PFSK-1 (cell line): Measurements from ENCODE around the gene TGM6.

ENCODE experiments used
- FOXP2 ChIP-seq: optimal IDR thresholded peaks from 2 replicates; pipeline ENCODE3; 2011; ENCODE audit warnings: borderline replicate concordance, control low read depth, inconsistent platforms; ENCODE audit not compliant: insufficient read depth; ENCODE audit errors: extremely low read length, extremely low read depth
- POLR2AphosphoS5 ChIP-seq: IDR thresholded peaks from 2 replicates; pipeline ENCODE4 v1.6.1; 2012; ENCODE audit warnings: low read depth, mild to moderate bottlenecking, control low read depth, low read length, moderate library complexity
- SIN3A ChIP-seq: IDR thresholded peaks from 2 replicates; pipeline ENCODE4 v1.6.1; 2012; ENCODE audit warnings: mild to moderate bottlenecking, low read length, moderate library complexity, borderline replicate concordance; ENCODE audit not compliant: insufficient read depth
- TAF1 ChIP-seq: IDR thresholded peaks from 2 replicates; pipeline ENCODE4 v1.6.1; 2012; ENCODE audit warnings: low read length, control low read depth, borderline replicate concordance; ENCODE audit not compliant: insufficient read depth
- TF ChIP-seq, protein P1 (sequence below), 2 experiments: IDR thresholded peaks; 2 replicates each; pipeline versions ENCODE4 v1.6.1 to v1.8.0; 2011 to 2012; ENCODE audit warnings: low read depth in 2 of 2, low read length in 2 of 2, control low read depth in 1 of 2, inconsistent platforms in 1 of 2, mild to moderate bottlenecking in 1 of 2, moderate library complexity in 1 of 2; ENCODE audit not compliant: insufficient read depth in 1 of 2

The TGM6 gene

DNA sequence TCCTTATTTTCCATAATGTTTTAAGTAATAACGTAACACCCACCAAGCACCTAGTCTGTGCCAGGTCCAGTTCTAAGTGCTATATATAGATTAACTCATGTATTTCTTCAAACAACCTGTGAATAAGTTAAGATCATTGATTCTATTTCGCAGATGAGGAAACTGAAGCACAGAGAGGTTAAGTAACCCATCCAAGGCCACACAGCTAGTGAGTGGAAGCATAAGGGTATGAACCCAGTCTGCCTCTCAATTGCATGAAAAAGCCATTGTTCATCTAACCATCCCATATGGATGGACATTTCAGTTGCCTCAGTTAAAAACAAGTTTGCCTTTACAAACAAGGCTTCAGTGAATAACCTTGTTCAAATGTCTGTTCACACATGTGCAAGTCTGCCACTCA is 20.8 kb downstream of the TGM6 start:
- TF ChIP-seq TAF1 (no peak), SIN3A (no peak), POLR2AphosphoS5 (no peak), FOXP2 (no peak)
- TF ChIP-seq, protein P1, sequence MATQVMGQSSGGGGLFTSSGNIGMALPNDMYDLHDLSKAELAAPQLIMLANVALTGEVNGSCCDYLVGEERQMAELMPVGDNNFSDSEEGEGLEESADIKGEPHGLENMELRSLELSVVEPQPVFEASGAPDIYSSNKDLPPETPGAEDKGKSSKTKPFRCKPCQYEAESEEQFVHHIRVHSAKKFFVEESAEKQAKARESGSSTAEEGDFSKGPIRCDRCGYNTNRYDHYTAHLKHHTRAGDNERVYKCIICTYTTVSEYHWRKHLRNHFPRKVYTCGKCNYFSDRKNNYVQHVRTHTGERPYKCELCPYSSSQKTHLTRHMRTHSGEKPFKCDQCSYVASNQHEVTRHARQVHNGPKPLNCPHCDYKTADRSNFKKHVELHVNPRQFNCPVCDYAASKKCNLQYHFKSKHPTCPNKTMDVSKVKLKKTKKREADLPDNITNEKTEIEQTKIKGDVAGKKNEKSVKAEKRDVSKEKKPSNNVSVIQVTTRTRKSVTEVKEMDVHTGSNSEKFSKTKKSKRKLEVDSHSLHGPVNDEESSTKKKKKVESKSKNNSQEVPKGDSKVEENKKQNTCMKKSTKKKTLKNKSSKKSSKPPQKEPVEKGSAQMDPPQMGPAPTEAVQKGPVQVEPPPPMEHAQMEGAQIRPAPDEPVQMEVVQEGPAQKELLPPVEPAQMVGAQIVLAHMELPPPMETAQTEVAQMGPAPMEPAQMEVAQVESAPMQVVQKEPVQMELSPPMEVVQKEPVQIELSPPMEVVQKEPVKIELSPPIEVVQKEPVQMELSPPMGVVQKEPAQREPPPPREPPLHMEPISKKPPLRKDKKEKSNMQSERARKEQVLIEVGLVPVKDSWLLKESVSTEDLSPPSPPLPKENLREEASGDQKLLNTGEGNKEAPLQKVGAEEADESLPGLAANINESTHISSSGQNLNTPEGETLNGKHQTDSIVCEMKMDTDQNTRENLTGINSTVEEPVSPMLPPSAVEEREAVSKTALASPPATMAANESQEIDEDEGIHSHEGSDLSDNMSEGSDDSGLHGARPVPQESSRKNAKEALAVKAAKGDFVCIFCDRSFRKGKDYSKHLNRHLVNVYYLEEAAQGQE (IDR thresholded peaks at IDR 0.05; ENCODE audit: insufficient read depth in 1 of 2, low read depth in 2 of 2, low read length in 2 of 2), result no peak

GRCh38 chr20:2402271-2402980 is 21.7 kb downstream of the TGM6 start:
- no peak for TF ChIP-seq POLR2AphosphoS5
- no peak for TF ChIP-seq TAF1
- TF ChIP-seq SIN3A, result no peak
- TF ChIP-seq, protein P1 (IDR thresholded peaks at IDR 0.05; ENCODE audit: insufficient read depth in 1 of 2, low read depth in 2 of 2, low read length in 2 of 2), result no peak
- no peak for TF ChIP-seq FOXP2

DNA sequence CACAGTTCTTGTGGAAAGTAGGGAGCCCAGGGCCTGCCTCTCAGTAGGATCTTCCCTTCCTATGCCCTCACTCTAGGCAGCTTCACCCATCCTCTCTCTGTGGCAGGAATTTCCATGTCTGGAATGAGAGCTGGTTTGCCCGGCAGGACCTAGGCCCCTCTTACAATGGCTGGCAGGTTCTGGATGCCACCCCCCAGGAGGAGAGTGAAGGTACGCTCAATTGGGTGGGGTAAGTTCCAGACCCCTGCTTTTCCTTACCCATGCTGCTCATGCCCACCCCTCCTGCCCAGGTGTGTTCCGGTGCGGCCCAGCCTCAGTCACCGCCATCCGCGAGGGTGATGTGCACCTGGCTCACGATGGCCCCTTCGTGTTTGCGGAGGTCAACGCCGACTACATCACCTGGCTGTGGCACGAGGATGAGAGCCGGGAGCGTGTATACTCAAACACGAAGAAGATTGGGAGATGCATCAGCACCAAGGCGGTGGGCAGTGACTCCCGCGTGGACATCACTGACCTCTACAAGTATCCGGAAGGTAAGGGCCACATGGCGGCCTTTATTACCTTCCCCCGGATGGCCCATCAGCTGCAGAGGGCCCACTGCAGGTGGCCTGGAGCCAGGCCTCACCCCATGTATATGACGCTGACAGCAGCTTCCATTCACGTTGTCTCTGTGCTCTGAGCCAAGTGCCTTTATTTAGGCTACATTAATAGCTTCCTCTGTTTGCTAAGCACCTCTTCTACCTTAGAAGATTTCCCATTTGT is 22.8 kb downstream of the TGM6 start:
- TF ChIP-seq, protein P1 (IDR thresholded peaks at IDR 0.05; ENCODE audit: insufficient read depth in 1 of 2, low read depth in 2 of 2, low read length in 2 of 2), result no peak
- TF ChIP-seq POLR2AphosphoS5 (no peak), FOXP2 (no peak), SIN3A (no peak), TAF1 (no peak)

- TF ChIP-seq FOXP2 (no peak), TAF1 (no peak), SIN3A (no peak), POLR2AphosphoS5 (no peak)
- TF ChIP-seq, protein P1 (IDR thresholded peaks at IDR 0.05; ENCODE audit: insufficient read depth in 1 of 2, low read depth in 2 of 2, low read length in 2 of 2), result no peak
Observed at GRCh38 chr20:2405693-2406065, 25.0 kb downstream of the TGM6 start.
